ENCODE measurements around the gene NPHP1.
A peak's percentile ranks its signal among the peaks of the same experiment; 100 is the strongest.
"Not testable (repeated sequence)": the region's sequence is repeated elsewhere in the genome, so short reads cannot be mapped to it uniquely, and the experiment has no call there.

The NPHP1 gene

GRCh38 chr2:110215566-110216158 is 10.8 kb upstream of the NPHP1 start:
- Mint-ChIP-seq H3K27me3 (peaks cover 38% of the 10 kb centered on the region), H3K4me3 (no peak overlapping the region)

GRCh38 chr2:110215091-110215490 is 10.3 kb upstream of the NPHP1 start:
- H3K4me3 Mint-ChIP-seq = no peak overlapping the region
- H3K4me1 Mint-ChIP-seq (ENCODE audit: low read depth) = peaks cover under 1% of the 10 kb centered on the region
- no peak overlapping the region for H3K27ac Mint-ChIP-seq
- no peaks in the 10 kb centered on the region for H3K9me3 Mint-ChIP-seq
- H3K27me3 Mint-ChIP-seq = peaks cover 34% of the 10 kb centered on the region
- peaks cover 13% of the 10 kb centered on the region for H3K36me3 Mint-ChIP-seq (ENCODE audit: low read depth)
- intact Hi-C loops (cut with micrococcal nuclease) = no loop called here

More at GRCh38 chr2:110215566-110216158, 10.8 kb upstream of the NPHP1 start:
- H3K9me3 Mint-ChIP-seq = no peaks in the 10 kb centered on the region
- H3K27ac Mint-ChIP-seq = no peak overlapping the region
- H3K4me1 Mint-ChIP-seq (ENCODE audit: low read depth) = no peaks in the 10 kb centered on the region
- intact Hi-C loops (cut with micrococcal nuclease) = no loop called here
- H3K36me3 Mint-ChIP-seq (ENCODE audit: low read depth) = peaks cover 8% of the 10 kb centered on the region

DNA sequence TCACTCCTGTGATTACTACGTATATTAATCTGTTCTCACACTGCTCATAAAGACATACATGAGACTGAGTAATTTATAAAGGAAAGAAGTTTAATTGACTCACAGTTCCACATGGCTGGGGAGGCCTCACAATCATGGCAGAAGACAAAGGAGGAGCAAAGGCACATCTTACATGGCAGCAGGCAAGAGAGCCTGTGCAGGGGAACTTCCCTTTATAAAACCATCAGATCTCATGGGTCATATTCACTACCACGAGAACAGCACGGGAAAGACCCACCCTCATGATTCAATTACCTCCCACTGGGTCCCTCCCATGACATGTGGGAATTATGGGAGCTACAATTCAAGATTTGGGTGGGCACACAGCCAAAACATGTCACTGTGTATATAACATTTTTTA is 8.7 kb upstream of the NPHP1 start:
- Mint-ChIP-seq H3K27me3 (peaks cover 24% of the 10 kb centered on the region), H3K36me3 (ENCODE audit: low read depth) (peaks cover 27% of the 10 kb centered on the region)
- H3K4me1 Mint-ChIP-seq (ENCODE audit: low read depth); H3K9me3 Mint-ChIP-seq; H3K4me3 Mint-ChIP-seq; intact Hi-C loops (cut with micrococcal nuclease); H3K27ac Mint-ChIP-seq: not testable (repeated sequence)

DNA sequence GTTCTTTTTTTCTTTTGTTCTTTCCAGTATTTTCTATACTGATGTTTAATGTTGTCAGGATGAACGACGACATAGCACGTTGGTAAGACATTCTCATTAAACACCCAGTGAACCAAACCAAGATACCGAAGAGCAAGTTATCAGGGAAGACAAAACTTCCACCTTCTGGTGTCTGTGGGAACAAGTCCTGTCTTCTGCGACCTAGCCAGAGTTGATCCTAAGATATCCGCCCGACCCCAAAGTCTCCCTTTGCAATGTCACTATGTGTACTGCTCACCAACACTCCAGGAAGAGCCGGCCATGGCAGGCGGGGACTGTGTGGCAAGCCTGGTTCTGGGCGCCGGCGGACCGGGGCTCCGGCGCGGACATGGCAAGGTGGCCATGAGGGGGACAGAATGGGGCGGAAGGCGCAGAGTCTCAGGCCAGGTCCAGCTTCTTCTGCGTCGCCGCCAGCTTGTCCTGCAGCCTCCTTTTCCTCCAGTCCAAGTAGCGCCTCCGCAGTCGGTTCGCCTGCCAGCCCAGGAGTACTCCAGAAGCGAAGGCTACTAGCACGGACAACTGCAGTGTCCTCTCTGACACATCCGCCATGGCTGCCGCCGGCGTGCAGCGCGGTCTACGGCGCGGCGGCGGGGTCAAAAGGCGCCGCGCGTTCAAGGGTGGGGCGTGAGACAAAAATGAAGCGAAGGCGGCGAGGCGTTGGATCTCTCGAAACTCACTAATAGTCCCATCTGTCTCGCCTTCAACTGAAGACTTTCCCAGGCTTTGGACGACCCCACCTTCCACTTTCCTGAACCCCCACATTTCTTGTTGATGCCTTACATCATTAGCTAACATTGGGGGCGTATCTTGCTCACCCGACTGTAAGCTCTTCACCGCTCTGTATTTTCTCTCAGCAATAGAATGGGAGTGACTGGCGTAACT is 7.4 kb upstream of the NPHP1 start, which contains the start of gene MTLN:
MTLN (minus strand) TSS at position 610 of the 921 bp plus-strand sequence; CDS start at position 588, 22 bp downstream.
- intact Hi-C loops (cut with micrococcal nuclease) = no loop called here
- Mint-ChIP-seq H3K36me3 (ENCODE audit: low read depth) (peaks cover 27% of the 10 kb centered on the region), H3K4me3 (peak within 1 kb of the TSS; percentile 96), H3K27me3 (peaks cover 18% of the 10 kb centered on the region), H3K4me1 (ENCODE audit: low read depth) (peaks cover 9% of the 10 kb centered on the region), H3K27ac (peak within 1 kb of the TSS; percentile 91), H3K9me3 (no peaks in the 10 kb centered on the region)

- H3K27ac Mint-ChIP-seq = no peak overlapping the region
- H3K4me3 Mint-ChIP-seq = no peak overlapping the region
- H3K27me3 Mint-ChIP-seq = peaks cover 6% of the 10 kb centered on the region
- H3K4me1 Mint-ChIP-seq (ENCODE audit: low read depth) = peaks cover 26% of the 10 kb centered on the region
- intact Hi-C loops (cut with micrococcal nuclease) = no loop called here
- H3K36me3 Mint-ChIP-seq (ENCODE audit: low read depth) = peaks cover 19% of the 10 kb centered on the region
- H3K9me3 Mint-ChIP-seq = no peaks in the 10 kb centered on the region
Measured at GRCh38 chr2:110205660-110206455, 1.0 kb upstream of the NPHP1 start.

DNA sequence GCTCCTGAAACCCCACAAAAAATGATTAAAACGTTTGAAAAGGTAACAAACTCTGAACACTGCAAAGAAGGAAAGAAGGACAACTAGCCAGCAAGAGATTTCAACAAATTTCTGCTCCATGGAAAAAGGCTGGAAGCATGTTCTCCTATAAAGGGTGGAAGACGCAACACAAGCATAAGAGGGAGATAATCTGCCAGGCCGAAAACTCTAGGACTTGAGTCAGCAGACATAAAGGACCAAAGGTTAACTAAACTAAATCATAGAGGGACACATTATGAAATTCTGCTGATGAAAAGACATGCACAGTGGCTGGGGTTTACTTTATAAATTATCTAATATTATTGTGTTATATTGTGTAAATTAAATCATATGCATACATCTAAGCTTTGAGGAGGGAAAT is 6.8 kb downstream of the NPHP1 start:
- intact Hi-C loops (cut with micrococcal nuclease) = no loop called here
- Mint-ChIP-seq H3K9me3 (no peaks in the 10 kb centered on the region), H3K4me1 (ENCODE audit: low read depth) (no peaks in the 10 kb centered on the region), H3K27me3 (no peaks in the 10 kb centered on the region), H3K36me3 (ENCODE audit: low read depth) (no peaks in the 10 kb centered on the region), H3K4me3 (no peak overlapping the region), H3K27ac (no peak overlapping the region)

GRCh38 chr2:110197452-110197851 is 7.4 kb downstream of the NPHP1 start:
- Mint-ChIP-seq H3K27me3 (no peaks in the 10 kb centered on the region), H3K4me3 (no peak overlapping the region), H3K9me3 (no peaks in the 10 kb centered on the region), H3K4me1 (ENCODE audit: low read depth) (no peaks in the 10 kb centered on the region), H3K36me3 (ENCODE audit: low read depth) (no peaks in the 10 kb centered on the region), H3K27ac (no peak overlapping the region)
- intact Hi-C loops (cut with micrococcal nuclease) = no loop called here

- peaks cover 28% of the 10 kb centered on the region for H3K9me3 Mint-ChIP-seq
- H3K4me1 Mint-ChIP-seq (ENCODE audit: low read depth); H3K36me3 Mint-ChIP-seq (ENCODE audit: low read depth); H3K27ac Mint-ChIP-seq; intact Hi-C loops (cut with micrococcal nuclease); H3K27me3 Mint-ChIP-seq; H3K4me3 Mint-ChIP-seq: not testable (repeated sequence)
Measured at GRCh38 chr2:110190169-110190568, 14.6 kb downstream of the NPHP1 start.

DNA sequence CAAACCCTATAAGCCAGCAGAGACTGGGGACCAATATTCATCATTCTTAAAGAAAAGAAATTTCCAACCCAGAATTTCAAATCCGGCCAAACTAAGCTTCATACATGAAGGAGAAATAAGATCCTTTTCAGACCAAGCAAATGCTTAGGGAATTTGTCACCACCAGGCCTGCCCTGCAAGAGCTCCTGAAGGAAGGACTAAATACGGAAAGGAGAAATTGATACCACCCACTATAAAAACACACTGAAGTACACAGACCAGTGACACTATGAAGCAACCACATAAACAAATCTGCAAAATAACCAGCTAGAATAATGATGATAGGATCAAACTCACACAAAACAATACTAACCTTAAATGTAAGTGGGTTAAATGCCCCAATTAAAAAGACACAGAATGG is 22.4 kb downstream of the NPHP1 start:
- intact Hi-C loops (cut with micrococcal nuclease) = no loop called here
- no peaks in the 10 kb centered on the region for H3K4me1 Mint-ChIP-seq (ENCODE audit: low read depth)
- H3K27me3 Mint-ChIP-seq = no peaks in the 10 kb centered on the region

GRCh38 chr2:110180036-110180435 is 24.8 kb downstream of the NPHP1 start:
- Mint-ChIP-seq H3K9me3 (peaks cover 38% of the 10 kb centered on the region), H3K36me3 (ENCODE audit: low read depth) (no peaks in the 10 kb centered on the region), H3K4me1 (ENCODE audit: low read depth) (no peaks in the 10 kb centered on the region), H3K27me3 (no peaks in the 10 kb centered on the region), H3K27ac (no peak overlapping the region), H3K4me3 (no peak overlapping the region)
- intact Hi-C loops (cut with micrococcal nuclease) = no loop called here

More for the DNA sequence above, 22.4 kb downstream of the NPHP1 start:
- Mint-ChIP-seq H3K9me3 (peaks cover 51% of the 10 kb centered on the region), H3K36me3 (ENCODE audit: low read depth) (no peaks in the 10 kb centered on the region), H3K27ac (no peak overlapping the region), H3K4me3 (no peak overlapping the region)

- H3K4me3 Mint-ChIP-seq = no peak overlapping the region
- no peaks in the 10 kb centered on the region for H3K9me3 Mint-ChIP-seq
- intact Hi-C loops (cut with micrococcal nuclease) = no loop called here
- no peaks in the 10 kb centered on the region for H3K36me3 Mint-ChIP-seq (ENCODE audit: low read depth)
- peaks cover 2% of the 10 kb centered on the region for H3K27me3 Mint-ChIP-seq
- no peak overlapping the region for H3K27ac Mint-ChIP-seq
- no peaks in the 10 kb centered on the region for H3K4me1 Mint-ChIP-seq (ENCODE audit: low read depth)
Measured at GRCh38 chr2:110173523-110173922, 31.3 kb downstream of the NPHP1 start.

- H3K9me3 Mint-ChIP-seq = no peaks in the 10 kb centered on the region
- H3K4me3 Mint-ChIP-seq = no peak overlapping the region
- no peaks in the 10 kb centered on the region for H3K4me1 Mint-ChIP-seq (ENCODE audit: low read depth)
- H3K36me3 Mint-ChIP-seq (ENCODE audit: low read depth) = no peaks in the 10 kb centered on the region
- intact Hi-C loops (cut with micrococcal nuclease) = no loop called here
- no peak overlapping the region for H3K27ac Mint-ChIP-seq
- peaks cover 2% of the 10 kb centered on the region for H3K27me3 Mint-ChIP-seq
Measured at GRCh38 chr2:110172506-110172905, 32.3 kb downstream of the NPHP1 start.

- H3K4me1 Mint-ChIP-seq (ENCODE audit: low read depth) = no peaks in the 10 kb centered on the region
- no peaks in the 10 kb centered on the region for H3K9me3 Mint-ChIP-seq
- H3K36me3 Mint-ChIP-seq (ENCODE audit: low read depth) = no peaks in the 10 kb centered on the region
- intact Hi-C loops (cut with micrococcal nuclease) = no loop called here
- no peak overlapping the region for H3K27ac Mint-ChIP-seq
- no peak overlapping the region for H3K4me3 Mint-ChIP-seq
- peaks cover 2% of the 10 kb centered on the region for H3K27me3 Mint-ChIP-seq
Measured at GRCh38 chr2:110170102-110170501, 34.7 kb downstream of the NPHP1 start.

Measured in dendritic cell treated with granulocyte-macrophage colony-stimulating factor and Interleukin-4, amounts not matched to agents 40 ng/mL and 50 ng/mL, for 4 days (primary cell).